NCI-H1930 (cell line): ENCODE measurements around the gene RECK.
"Not testable (repeated sequence)": the region's sequence is repeated elsewhere in the genome, so short reads cannot be mapped to it uniquely, and the experiment has no call there.

Experiments used
- DNase-seq, 2 experiments: peaks; one replicate each; lab custom pipeline; 2025; lab: John Stamatoyannopoulos, UW

RECK gene

GRCh38 chr9:36036780-36037548, at the start of gene RECK:
Gene RECK, plus strand, starts transcription at chr9:36036913. Its CDS starts 86 bp downstream, at chr9:36036999.
- peak; percentile 17 to 72 for DNase-seq

- no peak for DNase-seq
These were observed 46.6 kb upstream of the RECK start for GRCh38 chr9:35990155-35990554.

GRCh38 chr9:35993136-35993535, 43.6 kb upstream of the RECK start:
- not testable (repeated sequence) for DNase-seq

- no peak for DNase-seq
These were observed 42.6 kb upstream of the RECK start for GRCh38 chr9:35993976-35994720.

- DNase-seq, result no peak
These were observed 41.8 kb upstream of the RECK start for GRCh38 chr9:35994959-35995358.

- no peak for DNase-seq
These were observed 40.2 kb upstream of the RECK start for GRCh38 chr9:35996358-35996970.

GRCh38 chr9:35997016-35997415, 39.7 kb upstream of the RECK start:
- DNase-seq, result not testable (repeated sequence)

GRCh38 chr9:35998333-35998732, 38.4 kb upstream of the RECK start:
- DNase-seq, result no peak

GRCh38 chr9:36005891-36006290, 30.8 kb upstream of the RECK start:
- DNase-seq, result no peak

GRCh38 chr9:36006549-36007315, 30.0 kb upstream of the RECK start:
- DNase-seq, result no peak

GRCh38 chr9:36007316-36007708, 29.4 kb upstream of the RECK start:
- DNase-seq, result no peak

- DNase-seq, result no peak
These were observed 28.9 kb upstream of the RECK start for GRCh38 chr9:36007852-36008251.

- peak; percentile 62 to 79 for DNase-seq
These were observed 27.9 kb upstream of the RECK start for GRCh38 chr9:36008774-36009300.

GRCh38 chr9:36011379-36011778, 25.3 kb upstream of the RECK start:
- no peak for DNase-seq

GRCh38 chr9:36017278-36017677, 19.4 kb upstream of the RECK start:
- no peak for DNase-seq

- no peak for DNase-seq
These were observed 18.6 kb upstream of the RECK start for GRCh38 chr9:36018129-36018528.

- no peak for DNase-seq
These were observed 17.6 kb upstream of the RECK start for GRCh38 chr9:36018891-36019720.

- no peak for DNase-seq
These were observed 14.7 kb upstream of the RECK start for GRCh38 chr9:36021968-36022367.

GRCh38 chr9:36023260-36024048, 13.3 kb upstream of the RECK start:
- DNase-seq, result peak; percentile 14 to 63

- no peak for DNase-seq
These were observed 11.0 kb upstream of the RECK start for GRCh38 chr9:36025746-36026145.
